ENCODE measurements around the gene ZDHHC8.

GRCh38 chr22:20180245-20180630 lies 48.6 kb downstream of the ZDHHC8 start:
- TF ChIP-seq CTCF (conservative IDR thresholded peaks at IDR 0.05 in 1 of 2, IDR thresholded peaks at IDR 0.05 in 1 of 2; ENCODE audit: extremely low read depth in 1 of 2, insufficient read depth in 1 of 2, low read depth in 1 of 2, low read length in 2 of 2) = peak in 1 of 2 donors; percentile 27
- TF ChIP-seq EZH2 (IDR thresholded peaks at IDR 0.05; ENCODE audit: borderline replicate concordance, low read length) = no peak
